Cortex of kidney (tissue), 1 donor: ENCODE results near the gene C4BPA.

ENCODE experiments used
- DNase-seq: peaks from one replicate; lab custom pipeline; 2025; lab: John Stamatoyannopoulos, UW

C4BPA gene

DNA sequence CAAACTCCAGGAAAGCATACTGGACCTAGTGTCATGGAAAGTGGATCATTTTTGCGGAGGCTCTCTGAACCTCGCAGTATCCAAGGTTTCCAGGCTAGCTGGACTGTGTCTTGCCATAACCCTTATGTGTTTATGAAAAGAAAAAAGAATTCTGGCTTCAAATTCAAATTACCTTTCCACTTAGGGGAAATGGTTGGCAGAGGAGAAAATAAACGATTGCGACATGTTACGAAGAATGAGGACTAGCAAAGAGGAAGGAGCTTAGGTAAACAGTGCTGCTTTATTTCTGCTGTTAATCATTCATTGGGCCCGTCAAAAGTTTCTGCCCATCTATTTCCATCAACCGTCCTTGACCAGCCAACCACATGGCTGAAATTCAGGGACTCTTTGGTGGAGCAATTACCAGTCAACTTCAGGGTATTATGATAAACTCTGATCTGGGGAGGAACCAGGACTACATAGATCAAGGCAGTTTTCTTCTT, at the start of gene C4BPA:
TSS of gene C4BPA (plus strand) at position 342 of the 482 bp plus-strand sequence. CDS start 8,793 bp downstream, outside the sequence.
- no peak for DNase-seq

DNA sequence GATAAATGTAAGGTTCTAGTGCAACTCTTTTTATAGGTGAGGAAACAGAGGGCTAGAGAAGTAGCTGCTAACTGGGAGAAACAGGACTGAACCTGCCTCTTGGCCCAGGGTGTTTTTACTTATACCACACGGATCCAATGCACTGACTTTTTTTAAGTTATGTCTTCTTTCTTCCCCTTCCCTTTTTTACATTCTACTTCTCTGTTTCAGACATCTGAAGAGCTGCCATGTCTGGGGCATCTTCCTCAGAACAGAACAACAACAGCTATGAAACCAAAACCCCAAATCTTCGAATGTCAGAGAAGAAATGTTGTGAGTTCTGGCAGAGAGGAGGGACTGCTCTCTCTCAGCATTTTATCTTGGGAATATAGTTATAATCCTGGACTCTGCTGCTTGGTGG, 49.5 kb upstream of the C4BPA start:
- no peak for DNase-seq

DNA sequence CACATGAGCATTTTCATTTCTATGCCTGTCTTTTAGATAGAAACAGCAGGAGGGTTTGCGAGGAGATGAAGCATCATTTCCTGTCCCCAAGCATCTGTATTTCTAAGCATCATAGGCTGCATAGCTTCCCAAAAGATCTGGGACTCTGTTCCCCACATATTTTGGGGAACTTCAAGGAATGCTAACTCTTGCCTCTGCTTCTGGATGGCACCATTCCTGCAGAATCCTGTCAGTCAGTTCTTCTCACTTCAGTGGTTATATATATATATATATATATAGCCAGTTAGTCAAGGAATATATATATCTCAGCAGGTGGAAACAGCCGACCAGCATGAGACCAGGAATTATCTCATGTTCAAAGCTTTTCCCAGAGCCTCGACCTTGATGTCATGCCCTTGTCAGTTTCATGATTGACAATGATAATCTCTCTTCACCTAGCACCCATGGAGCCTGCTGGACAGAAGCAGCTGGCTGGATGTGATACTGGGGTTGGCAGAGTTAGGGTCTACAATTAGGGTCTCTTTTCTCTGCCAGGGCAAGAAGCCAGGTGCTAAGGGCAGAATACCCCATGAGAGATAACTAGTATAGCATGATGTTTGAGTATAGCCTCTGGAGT, 48.5 kb upstream of the C4BPA start:
- no peak for DNase-seq

DNA sequence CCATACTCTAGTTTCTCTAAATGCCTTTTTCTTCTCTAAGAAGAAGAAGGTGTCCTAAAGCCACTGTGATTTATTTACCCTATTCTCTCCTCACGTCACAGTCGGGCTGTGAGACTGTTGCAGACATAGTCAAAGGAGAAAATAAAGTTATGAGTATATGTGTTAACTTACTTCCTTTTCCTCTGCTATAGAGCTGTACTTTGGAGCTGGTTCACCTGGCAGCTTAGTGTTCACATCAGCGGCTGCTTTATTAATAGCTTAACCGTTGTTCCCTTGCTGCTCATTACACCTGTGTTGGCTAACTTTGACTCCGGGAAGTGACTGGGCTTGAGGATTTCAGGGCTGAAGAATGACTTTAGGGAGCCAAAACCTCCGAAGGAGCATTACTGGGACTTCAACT, 47.4 kb upstream of the C4BPA start:
- DNase-seq: no peak

DNA sequence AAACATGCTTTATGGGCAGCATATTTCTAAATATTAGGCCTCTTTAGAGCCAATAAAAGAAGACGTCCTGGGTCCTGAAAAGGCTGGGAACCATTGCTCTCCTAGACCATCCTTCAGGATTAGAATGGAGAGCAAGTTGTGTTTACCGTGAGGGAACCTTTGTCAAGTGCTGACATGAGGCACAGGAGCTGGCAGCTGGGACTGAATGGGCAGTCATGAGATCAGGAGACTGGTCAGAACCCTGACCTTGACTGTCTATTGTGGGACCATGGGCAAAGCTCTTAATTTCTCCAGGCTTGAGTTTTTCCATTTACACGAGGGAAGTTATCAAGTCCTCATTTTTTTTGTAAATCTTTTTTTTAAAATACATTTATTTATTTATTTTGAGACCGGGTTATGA, 45.8 kb upstream of the C4BPA start:
- DNase-seq: no peak

DNA sequence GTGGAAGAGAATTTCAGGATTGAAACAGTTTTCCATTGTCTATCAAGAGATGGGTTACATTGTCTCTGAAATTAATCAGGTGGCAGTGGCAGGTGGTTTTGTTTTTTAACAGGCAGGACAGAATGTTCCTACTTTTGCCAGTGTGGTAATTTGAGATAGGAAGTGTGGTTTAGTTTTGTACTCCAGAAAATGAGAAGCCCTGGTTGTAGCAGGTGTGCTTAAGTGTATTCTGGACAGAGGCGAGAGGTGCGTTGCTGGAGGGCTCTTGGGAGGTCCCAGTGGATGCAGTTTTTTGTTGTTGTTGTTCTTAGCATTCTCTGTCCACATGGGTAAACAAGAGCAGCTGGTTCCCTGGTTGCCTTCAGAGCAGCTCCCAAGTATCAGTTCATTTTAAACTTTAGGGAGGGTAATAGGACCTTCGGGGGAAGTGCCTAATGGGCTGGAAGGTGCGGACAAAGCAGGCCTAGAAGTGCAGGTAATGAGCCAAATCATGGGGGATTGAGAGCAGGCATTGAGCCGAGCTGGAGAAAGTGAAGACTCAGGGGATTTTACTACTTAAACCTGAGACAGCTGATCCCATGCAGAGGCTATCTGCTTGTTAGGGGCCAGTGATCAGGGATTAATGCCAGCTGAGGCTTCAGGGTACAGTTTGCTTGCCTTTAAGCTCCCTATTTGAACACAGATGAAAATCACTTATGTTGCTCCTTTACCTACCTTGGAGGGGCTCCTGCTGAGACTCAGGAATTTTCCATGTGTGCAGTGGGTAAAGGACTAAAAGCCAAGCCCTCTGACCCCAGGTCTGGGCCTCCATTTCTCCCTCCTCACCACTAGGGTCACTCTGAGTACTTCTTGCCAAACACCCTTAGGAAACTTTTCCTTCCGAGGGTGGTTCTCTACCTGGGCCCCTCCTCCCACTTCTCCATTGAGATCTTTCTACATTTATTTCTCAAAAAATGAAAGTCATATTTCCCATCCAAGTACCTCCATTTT, 44.9 kb upstream of the C4BPA start:
- DNase-seq: no peak

DNA sequence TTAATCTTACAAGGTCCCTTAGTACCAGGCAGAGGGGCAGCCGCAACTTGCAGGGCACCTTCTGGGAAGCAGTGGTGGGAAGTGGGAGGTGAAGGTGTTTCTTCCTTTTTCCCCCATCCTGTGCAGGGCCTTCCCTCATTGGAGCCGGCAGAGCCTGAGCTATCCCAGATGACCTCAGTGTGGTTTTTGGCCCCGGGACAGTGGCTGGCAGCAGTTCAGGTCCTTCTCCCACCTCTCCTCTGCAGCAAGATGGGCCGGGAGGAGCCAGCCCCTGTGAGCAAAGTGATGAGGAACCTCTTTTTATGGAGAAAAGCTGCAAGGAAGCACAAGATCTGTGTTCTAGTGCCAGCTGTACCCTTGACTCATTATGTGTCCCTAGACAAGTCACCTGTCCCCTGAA, 44.2 kb upstream of the C4BPA start:
- no peak for DNase-seq

DNA sequence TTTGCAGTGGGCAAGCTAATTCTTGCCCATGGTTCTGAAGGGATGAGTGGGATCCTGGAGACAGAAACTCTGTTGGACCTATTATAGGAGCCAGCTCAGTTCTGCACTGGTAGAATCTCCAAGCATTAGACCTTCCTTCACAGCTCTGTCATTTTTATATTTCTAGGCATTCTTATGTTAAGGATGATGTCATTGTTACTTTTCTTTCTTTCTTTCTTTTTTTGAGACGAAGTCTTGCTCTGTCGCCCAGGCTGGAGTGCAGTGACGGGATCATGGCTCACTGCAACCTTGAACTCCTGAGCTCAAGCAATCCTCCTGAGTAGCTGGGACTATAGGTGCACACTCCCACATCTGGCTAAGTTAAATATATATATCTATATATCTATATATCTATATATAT, 43.4 kb upstream of the C4BPA start:
- DNase-seq: no peak

DNA sequence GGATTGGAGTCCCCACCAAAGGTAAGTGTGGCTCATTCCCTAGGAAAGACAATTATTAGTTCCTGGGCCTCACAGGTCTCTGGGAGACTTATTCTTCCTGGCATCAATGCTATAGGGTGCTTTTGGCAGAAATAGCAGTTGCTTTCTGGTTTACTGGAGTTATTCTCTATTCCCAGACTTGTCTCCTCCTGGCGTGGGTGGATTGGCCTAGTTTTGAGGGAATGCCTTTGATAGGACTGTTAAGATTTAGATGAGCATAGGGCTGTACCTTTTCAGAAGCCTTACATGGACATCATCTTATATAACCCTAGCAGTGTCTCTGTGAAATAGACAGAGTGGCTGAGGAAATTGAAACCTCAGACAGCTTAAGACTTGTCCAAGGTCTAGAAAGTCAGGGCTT, 42.0 kb upstream of the C4BPA start:
- no peak for DNase-seq

DNA sequence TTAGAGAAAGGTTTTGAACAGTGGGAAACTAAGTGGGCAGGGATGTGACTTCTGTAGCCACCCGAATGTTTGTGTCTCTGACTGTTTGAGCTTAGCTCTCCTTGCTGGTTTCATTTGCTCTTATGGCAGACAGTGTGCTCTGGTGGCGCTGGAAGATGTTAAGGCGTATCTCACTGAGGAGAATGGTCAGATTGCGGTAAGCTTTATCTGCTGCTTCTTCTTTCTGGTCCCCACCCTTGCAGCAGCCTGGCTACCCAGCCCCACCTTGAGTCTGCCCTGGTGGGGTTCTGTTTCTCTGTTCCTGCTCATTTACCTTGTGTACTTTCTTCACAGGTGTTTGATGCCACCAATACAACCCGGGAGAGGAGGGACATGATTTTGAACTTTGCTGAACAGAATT, 41.0 kb upstream of the C4BPA start:
- no peak for DNase-seq

DNA sequence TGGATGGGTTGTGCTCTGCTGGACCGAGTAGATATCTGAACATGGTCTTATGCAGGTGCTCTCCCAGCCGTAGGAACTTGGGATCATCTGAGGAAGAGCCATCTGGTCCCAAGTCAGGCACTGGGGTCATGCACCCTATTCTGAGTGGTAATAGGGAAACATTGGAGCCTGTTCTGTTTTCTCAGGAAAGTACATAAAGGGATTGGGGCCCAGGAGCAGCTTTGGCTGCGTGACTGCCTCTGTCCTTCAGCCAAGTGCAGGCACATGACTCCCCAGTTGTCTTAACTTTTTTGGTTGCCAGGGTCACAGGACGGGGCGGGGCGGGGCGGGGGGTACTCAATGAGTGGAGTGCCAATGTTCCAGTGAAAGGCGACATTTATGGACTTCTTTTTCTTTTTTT, 39.5 kb upstream of the C4BPA start:
- DNase-seq: no peak

DNA sequence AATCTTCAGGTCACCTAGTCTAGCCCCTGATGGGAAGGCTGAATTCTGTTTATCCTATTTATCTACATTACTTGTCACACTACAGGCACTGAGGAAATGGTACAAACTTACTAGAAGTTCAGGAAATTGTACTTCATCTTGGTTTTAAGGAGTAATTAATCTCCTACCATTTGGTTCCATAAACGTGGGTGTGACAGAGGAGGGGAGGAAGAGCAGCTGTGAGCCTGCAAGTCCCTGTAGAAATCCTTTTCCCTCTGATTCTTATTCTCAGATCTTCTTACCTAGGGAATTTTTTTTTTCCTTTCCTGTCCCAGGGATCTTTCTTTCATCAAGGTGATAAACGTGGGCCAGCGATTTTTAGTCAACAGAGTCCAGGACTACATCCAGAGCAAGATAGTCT, 36.8 kb upstream of the C4BPA start:
- DNase-seq: no peak

DNA sequence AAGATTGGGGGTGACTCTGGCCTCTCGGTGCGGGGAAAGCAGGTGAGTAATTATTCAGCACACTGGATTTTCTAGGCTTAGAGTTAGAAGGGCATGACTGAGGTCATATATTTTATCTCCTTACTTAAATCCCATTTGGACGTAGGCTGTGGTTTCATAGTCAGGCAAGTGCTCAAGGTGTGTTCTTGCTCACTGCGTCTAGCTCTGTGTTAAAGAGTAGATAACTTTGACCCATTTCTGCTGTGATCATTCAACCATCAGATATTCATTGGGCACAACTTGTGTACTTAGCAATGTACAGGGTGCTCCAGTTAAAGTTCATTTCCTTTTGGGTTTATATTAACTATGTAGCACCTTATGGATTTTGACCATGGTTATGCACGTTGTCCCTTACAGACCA, 36.4 kb upstream of the C4BPA start:
- DNase-seq: no peak

DNA sequence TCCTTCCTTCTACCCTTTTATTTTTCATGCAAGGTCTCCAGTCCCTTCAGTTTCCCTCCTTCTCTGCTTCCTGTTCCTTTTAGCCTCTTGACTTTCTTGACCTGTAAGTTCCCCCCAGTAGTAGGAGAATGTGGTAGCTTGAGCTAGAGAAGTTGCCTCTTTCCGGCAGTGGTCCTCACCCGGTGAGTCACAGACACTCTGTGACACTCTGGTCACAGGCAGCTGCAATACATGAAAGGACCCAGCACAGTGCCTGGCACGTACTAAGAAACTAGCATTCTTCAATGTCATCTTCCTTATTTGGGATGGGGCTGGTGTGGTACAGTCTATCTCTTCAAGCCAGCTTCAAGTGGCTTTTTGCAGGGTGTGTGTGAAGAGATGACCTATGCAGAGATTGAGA, 35.0 kb upstream of the C4BPA start:
- DNase-seq: no peak

DNA sequence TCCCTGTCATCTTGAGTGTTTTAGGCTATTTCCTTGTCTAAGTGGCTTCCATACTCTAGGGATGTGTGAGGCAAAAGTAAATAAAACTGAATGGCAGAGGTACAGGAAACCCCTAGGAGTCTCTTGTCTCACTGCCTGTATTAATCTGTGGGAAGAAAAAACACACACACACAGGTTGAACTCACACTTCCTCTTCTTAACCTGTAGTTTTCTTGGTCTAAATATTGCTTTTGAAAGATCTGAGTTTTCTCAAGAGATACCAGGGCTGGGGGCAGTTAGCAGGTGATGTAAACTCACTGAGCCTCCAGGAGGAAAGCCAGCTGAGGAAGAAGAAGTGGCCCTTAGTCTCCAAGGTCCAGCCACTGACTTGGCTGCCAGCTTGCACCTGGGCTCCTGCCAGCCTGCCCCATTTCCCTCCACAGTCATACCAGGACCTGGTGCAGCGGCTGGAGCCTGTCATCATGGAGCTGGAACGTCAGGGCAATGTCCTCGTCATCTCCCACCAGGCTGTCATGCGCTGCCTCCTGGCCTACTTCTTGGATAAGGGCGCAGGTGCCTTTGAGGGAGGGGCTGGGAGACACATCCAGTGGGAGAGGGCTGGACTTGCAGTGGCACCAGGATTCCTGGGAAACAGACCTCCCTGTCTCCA, 34.1 kb upstream of the C4BPA start:
- DNase-seq: no peak

DNA sequence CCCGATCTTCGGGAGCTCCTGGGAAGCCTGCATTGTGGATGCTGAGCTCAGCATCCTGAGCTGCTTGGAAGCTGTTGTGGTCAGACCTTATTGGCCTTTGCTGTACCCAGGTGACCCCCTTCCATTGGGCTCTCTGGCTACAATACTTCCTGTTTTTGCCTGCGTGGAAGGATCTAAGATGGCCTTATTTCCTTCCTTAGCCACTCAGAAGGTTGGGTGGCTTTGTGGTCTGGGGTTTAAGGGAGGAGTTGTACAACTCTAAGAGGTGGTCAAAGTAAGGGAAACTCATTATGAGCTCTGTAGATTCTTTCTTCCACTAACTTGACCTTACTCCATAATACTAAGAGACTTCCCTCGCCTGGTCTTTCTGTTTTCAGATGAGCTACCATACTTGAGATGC, 33.2 kb upstream of the C4BPA start:
- DNase-seq: no peak

DNA sequence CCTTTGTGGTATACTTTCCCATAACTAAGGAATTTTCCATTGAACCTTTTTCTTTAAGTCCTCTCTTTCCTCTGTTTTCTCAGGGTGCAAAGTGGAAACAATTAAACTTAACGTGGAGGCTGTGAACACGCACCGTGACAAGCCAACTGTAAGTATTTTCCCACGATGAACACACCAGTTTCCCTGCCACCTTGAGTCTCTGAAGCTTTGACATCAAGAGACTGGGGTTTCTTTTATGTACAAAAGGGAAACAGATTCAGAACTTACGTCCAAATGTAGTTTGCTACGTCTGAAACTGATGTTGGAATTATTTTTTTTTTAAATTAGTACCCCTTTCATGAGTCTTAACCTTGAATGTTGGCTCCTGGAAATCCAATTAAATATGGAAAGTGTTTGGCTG, 32.6 kb upstream of the C4BPA start:
- DNase-seq: no peak

DNA sequence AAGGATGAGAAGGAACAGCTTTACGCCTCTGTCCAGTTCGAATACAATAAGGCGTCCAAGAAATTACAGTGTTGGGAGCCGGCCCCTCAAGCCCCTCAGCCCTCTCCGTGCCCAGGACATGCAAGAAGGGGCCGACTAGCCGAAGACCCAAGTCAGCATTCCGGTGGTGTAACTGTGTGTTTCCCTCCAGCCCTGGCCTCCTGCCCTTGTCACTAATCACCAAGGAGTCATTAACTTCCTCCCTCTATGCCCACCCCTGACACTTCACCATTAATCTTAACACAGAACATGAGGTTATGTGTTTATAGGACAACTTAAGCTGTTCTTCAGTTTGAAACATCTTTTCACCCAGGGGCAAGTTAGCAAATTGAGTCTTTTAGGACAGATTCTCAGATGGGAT, 31.8 kb upstream of the C4BPA start:
- DNase-seq: no peak

DNA sequence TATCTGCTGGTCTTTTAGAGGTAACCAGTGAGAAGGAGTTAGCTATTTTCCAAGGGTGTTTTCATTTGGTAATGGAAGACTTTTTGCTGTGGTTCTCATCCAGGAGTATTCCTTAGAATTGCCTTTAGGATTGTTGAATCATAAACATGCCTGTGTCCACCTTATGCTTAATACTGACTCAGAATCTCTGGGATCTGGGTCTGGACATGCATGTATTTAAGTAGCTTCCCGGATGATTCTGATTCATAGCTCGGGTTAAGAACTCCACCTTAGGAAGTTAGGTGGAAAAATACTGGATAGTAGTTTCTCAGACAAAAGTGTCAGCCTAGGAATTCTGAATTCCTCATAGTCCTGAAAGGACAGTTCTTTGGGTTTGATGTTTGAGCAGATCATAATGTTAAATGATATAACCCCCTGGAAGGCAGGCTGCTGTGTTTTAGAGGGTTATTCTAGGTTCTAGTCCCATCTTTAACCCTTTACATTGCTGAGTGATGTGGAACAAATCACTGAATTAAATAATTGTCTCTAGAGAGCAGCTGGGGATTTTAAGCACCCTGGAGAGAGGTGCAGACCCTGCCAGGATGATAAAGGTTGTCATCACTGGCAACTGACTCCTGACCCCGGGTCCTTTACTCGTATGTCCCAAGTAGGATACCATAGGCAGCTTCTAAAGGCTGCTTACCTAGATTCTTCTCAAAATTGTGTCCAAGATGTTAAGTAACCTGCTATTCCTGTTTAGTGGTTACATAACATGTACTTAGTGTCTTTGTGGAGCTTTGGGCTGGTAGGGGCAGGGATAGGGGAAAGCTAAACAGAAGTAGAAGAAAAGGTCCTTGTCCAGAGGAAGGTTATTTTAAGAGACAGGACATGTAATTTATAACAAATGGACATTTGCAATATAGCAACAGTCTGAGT, 29.9 kb upstream of the C4BPA start:
- DNase-seq: no peak

DNA sequence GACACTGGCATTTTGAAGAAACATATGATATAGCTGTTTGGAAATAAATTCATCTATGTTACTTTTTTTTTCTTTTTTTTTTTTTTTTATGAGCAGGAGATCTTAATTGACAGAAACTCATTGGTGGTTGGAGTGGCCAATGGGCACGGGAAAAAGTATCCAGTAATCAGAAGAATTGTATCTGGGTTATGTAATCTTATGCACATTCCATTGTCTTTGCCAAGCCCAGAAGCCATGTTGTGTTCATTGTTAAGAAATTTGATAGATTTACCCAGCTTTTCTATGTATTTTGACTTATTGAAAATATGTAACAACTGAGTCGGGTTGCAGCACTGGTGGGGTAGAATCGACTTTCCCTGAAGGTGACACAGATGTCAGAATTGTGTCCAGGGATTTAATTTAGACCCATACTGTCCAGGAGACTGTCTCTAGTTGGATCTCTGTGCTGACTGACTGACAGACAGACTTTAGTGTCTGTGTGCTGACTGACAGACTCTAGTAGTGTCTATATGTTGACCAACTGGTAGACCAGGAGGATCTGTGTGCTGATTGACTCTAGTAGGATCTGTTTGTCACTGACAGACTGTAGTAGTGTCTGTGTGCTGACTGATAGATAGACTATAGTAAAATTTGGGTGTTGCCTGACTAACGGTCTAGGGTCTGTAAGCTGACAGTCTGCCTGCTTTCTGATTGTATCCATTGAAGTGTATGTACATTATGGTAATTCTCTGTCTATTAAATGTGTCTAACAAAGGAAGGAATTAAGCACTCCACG, 27.7 kb upstream of the C4BPA start:
- DNase-seq: no peak

DNA sequence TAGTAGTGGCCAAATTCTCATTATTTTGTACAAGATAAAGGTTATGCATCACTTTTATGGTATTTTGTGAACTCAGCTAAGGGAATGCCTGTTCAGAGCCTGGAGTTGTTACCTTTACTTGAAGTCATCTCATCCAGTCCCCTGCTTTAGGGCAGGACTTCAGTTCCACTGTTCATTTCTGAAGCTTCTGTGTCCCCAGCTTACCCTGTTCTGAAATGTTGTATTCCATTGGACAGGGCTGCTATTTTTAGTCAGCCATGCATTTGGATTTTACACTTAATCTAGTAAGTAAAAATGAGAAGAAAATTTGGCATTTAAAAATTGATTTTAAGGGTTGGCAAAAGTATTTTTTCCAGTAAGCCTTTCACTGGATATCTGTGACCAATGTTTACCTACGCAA, 27.0 kb upstream of the C4BPA start:
- DNase-seq: no peak
